ENCODE measurements around the gene PRPS2. TPM values are rescaled to one million over a fixed set of nuclear protein-coding genes. Genes with fewer than 3 reads are reported as not detected.

The PRPS2 gene
- total RNA-seq, 4 donors from 2014 or later: 16.6 to 31.7 (median 27.2) TPM

DNA sequence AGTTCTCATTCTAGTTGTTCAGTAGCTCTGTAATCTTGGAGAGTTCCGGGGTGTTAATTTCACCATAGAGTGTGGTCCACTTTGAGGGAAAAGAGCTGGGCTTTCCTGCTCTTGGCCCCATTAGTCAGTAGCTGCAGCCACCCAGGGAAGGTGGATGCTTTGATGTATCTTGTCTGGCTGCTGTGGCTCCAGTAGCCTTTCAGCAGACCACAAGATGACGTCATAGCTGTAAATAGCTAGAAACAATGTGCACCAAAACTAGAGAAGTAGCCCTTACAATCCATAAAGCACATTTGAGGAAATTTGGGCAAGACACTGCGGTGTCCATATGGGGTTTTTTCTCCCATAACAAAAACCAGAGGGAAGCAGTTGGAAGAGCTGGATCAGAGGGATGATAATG is 32.9 kb upstream of the PRPS2 start:
- H3K27ac ChIP-seq: no peak overlapping the region
- no peak for DNase-seq
- no peaks in the 10 kb centered on the region for H3K4me1 ChIP-seq
- WGBS, 2 donors: 88 to 89% methylated on average over 3 of the region's 3 CpGs
- TF ChIP-seq, protein P1, sequence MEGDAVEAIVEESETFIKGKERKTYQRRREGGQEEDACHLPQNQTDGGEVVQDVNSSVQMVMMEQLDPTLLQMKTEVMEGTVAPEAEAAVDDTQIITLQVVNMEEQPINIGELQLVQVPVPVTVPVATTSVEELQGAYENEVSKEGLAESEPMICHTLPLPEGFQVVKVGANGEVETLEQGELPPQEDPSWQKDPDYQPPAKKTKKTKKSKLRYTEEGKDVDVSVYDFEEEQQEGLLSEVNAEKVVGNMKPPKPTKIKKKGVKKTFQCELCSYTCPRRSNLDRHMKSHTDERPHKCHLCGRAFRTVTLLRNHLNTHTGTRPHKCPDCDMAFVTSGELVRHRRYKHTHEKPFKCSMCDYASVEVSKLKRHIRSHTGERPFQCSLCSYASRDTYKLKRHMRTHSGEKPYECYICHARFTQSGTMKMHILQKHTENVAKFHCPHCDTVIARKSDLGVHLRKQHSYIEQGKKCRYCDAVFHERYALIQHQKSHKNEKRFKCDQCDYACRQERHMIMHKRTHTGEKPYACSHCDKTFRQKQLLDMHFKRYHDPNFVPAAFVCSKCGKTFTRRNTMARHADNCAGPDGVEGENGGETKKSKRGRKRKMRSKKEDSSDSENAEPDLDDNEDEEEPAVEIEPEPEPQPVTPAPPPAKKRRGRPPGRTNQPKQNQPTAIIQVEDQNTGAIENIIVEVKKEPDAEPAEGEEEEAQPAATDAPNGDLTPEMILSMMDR (IDR thresholded peaks at IDR 0.05): no peak
- H3K9me3 ChIP-seq: no peaks in the 10 kb centered on the region
- H3K36me3 ChIP-seq: no peaks in the 10 kb centered on the region
- no peaks in the 10 kb centered on the region for H3K27me3 ChIP-seq
- intact Hi-C loops (cut with DNase I): no loop called here
- no peak overlapping the region for H3K4me3 ChIP-seq (replicated peaks in 1 of 3)

DNA sequence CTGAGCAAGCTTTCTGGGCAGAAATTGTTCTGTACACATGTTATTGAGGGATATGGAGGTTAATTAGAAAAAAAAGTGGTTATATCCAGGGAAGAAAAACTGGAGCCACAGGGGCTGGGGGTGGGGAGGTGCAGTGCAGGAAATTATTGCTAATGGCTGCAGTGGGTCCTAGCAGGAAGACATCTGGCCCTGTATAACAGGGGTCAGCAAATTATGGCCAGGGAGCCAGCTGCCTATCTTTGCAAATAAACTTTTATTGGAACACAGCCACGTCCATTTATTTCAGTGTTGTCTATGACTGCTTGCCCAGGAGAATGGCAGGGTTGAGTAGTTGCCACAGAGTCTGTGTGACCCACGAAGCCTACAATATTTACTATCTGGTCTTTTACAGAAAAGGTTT is 23.4 kb upstream of the PRPS2 start:
- TF ChIP-seq, protein P1 (IDR thresholded peaks at IDR 0.05): no peak
- no peak for TF ChIP-seq POLR2A (IDR thresholded peaks at IDR 0.05)
- no peaks in the 10 kb centered on the region for H3K27me3 ChIP-seq
- 67 to 77% methylated on average over 2 of the region's 2 CpGs for WGBS, 2 donors
- no peaks in the 10 kb centered on the region for H3K4me1 ChIP-seq
- H3K4me3 ChIP-seq (replicated peaks in 1 of 3): no peak overlapping the region
- intact Hi-C loops (cut with DNase I): no loop called here
- H3K9me3 ChIP-seq: no peaks in the 10 kb centered on the region
- no peak overlapping the region for H3K27ac ChIP-seq
- no peaks in the 10 kb centered on the region for H3K36me3 ChIP-seq
- peak in 1 of 2 donors; percentile 1 for DNase-seq

DNA sequence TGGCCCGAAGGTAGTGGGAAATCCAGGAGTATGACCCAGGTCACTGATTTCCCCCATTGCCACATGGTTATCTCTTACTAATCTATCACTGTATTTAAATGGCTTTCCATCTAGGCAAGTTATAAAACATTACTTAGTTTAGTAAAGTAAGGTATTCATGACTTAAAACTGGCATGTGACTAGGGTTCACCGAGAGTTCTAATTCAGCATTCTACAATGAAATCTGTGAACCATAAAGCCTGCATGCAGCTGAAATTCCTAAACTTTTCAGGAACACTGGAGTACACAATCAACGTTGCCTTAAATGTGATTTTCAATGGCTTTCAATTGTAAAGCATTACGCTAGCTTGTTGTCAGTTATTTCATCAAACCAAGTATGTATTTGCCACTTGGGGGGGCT is 22.7 kb upstream of the PRPS2 start:
- Histone ChIP-seq H3K27ac (no peak overlapping the region), H3K36me3 (no peaks in the 10 kb centered on the region), H3K27me3 (peaks cover 5% of the 10 kb centered on the region), H3K4me3 (replicated peaks in 1 of 3) (no peak overlapping the region), H3K4me1 (no peaks in the 10 kb centered on the region), H3K9me3 (no peaks in the 10 kb centered on the region)
- intact Hi-C loops (cut with DNase I): no loop called here
- no peak for DNase-seq
- no peak for TF ChIP-seq POLR2A (IDR thresholded peaks at IDR 0.05)
- TF ChIP-seq, protein P1 (IDR thresholded peaks at IDR 0.05): no peak
- WGBS, 2 donors: 85 to 97% methylated on average over 4 of the region's 4 CpGs

DNA sequence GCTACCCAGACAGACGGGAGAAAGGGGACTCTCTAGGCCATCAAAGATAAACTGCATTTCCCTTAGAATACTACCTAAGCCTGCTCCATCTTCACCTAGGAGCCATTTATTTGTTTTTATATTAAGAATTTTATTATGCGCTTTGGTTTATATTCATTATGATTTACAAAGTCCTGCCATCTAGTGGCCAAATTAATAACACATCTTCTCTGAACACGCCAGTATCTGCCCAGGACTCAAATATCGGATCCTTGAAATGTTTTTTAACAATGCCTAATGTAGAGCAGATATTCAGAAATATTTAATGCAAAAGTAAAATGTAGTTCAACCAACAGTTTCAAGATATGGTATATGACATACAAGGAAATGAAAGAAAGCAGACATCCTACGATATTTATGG is 20.8 kb upstream of the PRPS2 start:
- DNase-seq: no peak
- no peak overlapping the region for H3K4me3 ChIP-seq (replicated peaks in 1 of 3)
- no peak overlapping the region for H3K27ac ChIP-seq
- H3K9me3 ChIP-seq: no peaks in the 10 kb centered on the region
- 41 to 48% methylated on average over 5 of the region's 5 CpGs for WGBS, 2 donors
- no peak for TF ChIP-seq POLR2A (IDR thresholded peaks at IDR 0.05)
- TF ChIP-seq, protein P1 (IDR thresholded peaks at IDR 0.05): peak in 5 of 6 experiments; percentile 18 to 49 (median 35)
- H3K36me3 ChIP-seq: no peaks in the 10 kb centered on the region
- no peaks in the 10 kb centered on the region for H3K4me1 ChIP-seq
- intact Hi-C loops (cut with DNase I): no loop called here
- peaks cover 12% of the 10 kb centered on the region for H3K27me3 ChIP-seq

DNA sequence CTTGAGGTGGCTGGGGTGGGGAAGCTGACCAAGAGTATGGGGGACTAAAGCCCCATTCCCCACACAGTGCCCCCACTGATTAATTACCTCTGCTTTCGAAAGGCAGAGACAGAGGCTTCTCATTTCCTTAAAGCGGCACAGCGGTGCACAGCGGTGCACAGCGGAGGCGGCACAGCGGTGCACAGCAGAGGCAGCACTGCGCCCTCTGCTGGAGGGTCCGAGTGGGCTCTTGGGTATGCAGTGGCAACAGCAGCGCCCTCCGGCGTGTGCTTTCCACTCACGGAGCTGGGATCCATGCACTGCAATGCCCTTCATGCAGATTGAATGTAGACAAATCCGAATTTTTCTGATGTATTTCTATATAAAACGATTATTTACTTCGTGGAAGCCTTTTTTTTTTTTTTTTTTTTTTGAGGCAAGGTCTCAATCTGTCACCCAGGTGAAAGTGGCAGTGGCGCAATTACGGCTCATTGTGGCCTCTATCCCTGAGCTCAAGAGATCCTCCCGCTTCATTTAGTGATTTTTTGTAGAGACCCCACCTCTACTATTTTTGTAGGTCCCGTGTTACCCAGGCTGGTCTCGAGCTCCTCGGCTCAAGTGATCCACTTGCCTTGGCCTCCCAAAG is 19.7 kb upstream of the PRPS2 start:
- Histone ChIP-seq H3K4me1 (no peaks in the 10 kb centered on the region), H3K4me3 (replicated peaks in 1 of 3) (no peak overlapping the region), H3K27me3 (peaks cover 16% of the 10 kb centered on the region), H3K9me3 (no peaks in the 10 kb centered on the region), H3K36me3 (no peaks in the 10 kb centered on the region), H3K27ac (no peak overlapping the region)
- peak; percentile 14 to 19 for DNase-seq
- intact Hi-C loops (cut with DNase I): no loop called here
- TF ChIP-seq, protein P1 (IDR thresholded peaks at IDR 0.05): peak in 2 of 6 experiments; percentile 20 to 41
- TF ChIP-seq POLR2A (IDR thresholded peaks at IDR 0.05): no peak
- WGBS, 2 donors: 45 to 49% methylated on average over 12 to 14 of the region's 22 CpGs
